Measurements from ENCODE around the gene TBC1D9B.
"Not testable (repeated sequence)": the region's sequence is repeated elsewhere in the genome, so short reads cannot be mapped to it uniquely, and the experiment has no call there.

Gene TBC1D9B

DNA sequence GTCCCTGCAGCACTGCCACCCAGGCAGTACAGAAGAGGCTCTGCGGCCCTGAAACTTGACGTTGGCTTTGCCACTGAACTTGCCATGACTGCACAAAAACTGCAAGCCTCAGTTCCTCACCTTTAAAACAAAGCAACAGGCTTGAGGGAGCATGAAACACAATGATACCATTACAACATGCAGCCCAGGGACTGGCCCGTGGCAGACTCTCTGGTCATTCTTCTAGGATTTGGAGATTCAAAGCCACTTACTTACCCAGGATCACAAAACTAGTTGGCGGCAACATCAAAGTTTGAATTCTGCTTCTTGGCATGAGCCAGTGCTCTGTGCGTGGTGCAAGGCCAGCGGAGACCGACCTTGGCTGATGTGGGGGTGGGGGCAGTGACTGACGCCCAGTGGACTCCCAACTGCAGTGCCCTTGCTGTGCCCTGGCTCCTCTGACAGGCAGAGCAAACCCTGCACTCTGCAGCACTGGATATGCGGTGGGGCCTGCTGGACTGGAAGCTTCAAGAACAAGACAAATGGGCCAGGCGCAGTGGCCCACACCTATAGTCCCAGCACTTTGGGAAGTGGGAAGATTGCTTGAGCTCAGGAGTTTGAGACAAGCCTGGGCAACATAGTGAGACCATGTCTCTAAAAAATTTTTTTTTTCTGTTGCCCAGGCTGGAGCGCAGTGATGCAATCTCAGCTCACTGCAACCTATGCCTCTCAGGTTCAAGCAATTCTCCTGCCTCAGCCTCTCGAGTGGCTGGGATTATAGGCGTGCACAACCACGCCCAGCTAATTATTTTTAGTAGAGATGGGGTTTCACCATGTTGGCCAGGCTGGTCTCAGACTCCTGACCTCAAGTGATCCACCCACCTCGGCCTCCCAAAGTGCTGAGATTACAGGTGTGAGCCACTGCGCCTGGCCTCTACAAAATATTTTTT is 68.1 kb downstream of the TBC1D9B start:
- FAIRE-seq, result no peak
- DNase-seq (ENCODE audit: low spot score), result no peak

DNA sequence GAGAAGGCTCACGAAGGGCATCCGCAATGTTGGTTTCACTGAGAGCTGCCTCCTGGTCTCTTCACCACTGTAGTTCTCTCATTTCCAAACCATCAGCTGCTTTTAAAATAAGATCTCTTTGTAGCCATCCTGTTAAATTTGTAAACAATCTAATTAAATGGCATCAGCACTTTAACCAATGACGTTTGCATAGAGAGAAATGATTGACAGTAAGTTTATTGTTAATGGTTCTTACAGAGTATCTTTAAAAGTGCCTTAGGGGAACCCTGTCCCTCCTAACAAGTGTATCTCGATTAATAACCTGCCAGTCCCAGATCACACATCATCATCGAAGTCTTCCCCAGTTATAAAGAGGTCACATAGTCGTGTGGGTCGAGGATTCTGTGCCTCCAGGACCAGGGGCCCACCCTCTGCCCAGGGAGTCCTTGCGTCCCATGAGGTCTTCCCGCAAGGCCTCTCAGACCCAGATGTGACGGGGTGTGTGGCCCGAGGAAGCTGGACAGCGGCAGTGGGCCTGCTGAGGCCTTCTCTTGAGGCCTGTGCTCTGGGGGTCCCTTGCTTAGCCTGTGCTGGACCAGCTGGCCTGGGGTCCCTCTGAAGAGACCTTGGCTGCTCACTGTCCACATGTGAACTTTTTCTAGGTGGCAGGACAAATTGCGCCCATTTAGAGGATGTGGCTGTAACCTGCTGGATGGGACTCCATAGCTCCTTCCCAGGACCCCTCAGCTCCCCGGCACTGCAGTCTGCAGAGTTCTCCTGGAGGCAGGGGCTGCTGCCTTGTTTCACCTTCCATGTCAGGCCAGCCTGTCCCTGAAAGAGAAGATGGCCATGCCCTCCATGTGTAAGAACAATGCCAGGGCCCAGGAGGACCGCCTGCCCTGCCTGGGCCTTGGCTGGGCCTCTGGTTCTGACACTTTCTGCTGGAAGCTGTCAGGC is 70.4 kb downstream of the TBC1D9B start:
- DNase-seq (ENCODE audit: low spot score) (no peak), FAIRE-seq (no peak)

DNA sequence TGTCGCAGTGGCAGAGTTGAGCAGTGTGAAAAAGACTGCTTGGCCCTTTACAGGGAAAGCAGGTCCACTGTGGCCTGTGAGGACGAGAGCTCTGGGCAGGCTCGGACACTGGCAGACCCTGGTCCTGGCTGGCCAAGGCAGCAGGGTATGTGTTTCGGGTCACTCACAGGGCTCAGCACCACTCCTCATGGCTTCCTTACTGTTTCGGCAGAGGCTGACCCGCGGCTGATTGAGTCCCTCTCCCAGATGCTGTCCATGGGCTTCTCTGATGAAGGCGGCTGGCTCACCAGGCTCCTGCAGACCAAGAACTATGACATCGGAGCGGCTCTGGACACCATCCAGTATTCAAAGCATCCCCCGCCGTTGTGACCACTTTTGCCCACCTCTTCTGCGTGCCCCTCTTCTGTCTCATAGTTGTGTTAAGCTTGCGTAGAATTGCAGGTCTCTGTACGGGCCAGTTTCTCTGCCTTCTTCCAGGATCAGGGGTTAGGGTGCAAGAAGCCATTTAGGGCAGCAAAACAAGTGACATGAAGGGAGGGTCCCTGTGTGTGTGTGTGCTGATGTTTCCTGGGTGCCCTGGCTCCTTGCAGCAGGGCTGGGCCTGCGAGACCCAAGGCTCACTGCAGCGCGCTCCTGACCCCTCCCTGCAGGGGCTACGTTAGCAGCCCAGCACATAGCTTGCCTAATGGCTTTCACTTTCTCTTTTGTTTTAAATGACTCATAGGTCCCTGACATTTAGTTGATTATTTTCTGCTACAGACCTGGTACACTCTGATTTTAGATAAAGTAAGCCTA is 71.3 kb downstream of the TBC1D9B start:
- DNase-seq (ENCODE audit: low spot score) (no peak), FAIRE-seq (no peak)

DNA sequence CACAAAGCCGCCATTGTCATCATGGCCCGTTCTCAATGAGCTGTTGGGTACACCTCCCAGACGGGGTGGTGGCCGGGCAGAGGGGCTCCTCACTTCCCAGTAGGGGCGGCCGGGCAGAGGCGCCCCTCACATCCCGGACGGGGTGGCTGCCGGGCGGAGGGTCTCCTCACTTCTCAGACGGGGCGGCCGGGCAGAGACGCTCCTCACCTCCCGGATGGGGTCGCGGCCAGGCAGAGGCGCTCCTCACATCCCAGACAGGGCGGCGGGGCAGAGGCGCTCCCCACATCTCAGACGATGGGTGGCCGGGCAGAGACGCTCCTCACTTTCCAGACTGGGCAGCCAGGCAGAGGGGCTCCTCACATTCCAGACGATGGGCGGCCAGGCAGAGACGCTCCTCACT is 72.8 kb downstream of the TBC1D9B start:
- not testable (repeated sequence) for DNase-seq (ENCODE audit: low spot score); FAIRE-seq

DNA sequence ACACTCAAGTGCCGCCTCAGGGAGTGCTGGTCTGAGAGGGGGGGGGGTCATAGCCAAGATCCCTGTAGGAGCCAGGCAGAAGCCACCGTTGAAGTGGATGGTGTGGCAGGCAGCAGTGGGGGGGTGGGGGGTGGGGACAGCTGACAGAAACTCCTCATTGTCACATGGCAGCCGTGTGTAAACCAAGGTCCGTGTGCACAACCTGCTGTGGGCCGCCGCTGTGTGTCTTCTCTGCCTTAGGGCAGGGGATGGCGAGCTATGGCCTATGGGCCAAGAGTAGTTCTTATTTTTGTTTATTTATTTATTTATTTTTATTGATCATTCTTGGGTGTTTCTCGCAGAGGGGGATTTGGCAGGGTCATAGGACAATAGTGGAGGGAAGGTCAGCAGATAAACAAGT is 73.6 kb downstream of the TBC1D9B start:
- DNase-seq (ENCODE audit: low spot score), result no peak
- no peak for FAIRE-seq

DNA sequence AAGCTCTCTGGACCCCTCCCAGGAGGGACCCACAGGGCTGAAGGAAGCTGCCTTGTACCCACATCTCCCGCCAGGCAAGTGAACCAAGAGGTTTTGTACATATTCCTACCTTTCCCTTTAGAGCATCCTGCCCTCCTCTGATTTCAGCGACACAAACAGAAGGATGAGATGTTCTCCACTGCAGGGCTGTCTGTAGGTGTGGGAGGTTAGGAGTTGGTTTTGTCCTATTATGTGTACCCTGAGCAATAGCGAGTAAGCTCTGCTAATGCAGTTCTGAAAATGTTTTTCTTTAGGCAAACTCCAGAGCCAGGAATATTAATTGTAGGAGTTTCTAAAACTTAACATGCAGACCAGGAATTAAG is 74.0 kb downstream of the TBC1D9B start:
- no peak for FAIRE-seq

DNA sequence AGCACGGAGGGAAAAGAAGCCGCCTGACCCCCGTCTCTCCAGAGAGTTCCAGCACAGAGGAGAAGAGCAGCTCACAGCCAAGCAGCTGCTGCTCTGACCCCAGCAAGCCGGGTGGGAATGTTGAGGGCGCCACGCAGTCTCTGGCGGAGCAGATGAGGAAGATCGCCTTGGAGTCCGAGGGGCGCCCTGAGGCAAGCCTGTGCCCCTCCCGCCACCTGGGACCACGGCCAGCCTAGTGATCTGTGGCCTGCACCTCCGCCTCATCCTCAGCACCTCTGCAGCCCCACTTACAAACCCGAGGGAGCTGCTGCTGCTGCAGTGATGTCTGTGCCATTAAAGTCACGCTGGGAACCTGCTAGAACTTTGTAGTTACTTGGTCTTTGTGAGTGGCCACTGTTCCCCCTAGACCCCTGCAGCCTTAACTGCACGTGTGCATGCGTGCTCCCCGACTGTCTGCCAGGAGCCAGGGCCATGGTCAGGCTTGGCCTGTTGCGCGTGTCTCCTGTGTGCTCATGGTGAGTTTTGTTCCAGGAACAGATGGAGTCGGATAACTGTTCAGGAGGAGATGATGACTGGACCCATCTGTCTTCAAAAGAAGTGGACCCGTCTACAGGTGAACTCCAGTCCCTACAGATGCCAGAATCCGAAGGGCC is 74.5 kb downstream of the TBC1D9B start:
- DNase-seq (ENCODE audit: low spot score) (no peak), FAIRE-seq (no peak)

More for the DNA sequence above, 74.0 kb downstream of the TBC1D9B start:
- DNase-seq (ENCODE audit: low spot score), result no peak

DNA sequence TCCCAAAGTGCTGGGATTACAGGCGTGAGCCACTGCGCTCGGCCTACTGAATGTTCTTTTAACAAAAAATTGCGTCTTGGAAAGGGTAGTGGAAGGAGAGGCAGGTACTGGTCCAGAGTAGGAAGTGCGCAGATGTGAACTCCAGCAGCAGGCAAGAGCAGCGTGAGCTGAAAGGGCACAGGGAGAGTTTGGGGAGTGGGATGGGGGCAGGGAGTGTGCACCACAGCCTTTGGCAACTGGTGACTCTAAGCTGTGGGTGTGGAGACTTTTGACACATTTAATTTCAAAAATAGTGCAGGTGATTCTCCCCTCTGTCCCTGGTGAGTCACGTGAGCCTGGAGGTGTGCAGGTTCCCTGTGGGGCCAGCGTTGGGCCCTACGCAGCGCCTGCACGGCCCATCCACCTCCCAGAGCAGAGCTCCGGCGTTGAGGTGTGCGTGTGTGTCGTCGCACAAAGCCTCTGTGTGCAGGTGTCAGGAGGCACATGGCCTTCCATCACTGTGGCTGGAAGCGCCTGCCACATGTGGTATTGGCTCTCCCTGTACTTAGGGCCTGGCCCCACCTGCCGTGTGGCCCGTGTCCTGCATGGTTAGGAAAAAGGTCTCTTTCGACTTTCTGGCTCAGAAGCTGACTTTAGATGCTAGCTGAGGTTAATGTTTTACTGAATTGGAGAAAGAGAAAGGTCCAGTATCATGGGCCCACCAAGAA is 75.5 kb downstream of the TBC1D9B start:
- DNase-seq (ENCODE audit: low spot score), result no peak
- FAIRE-seq, result no peak

DNA sequence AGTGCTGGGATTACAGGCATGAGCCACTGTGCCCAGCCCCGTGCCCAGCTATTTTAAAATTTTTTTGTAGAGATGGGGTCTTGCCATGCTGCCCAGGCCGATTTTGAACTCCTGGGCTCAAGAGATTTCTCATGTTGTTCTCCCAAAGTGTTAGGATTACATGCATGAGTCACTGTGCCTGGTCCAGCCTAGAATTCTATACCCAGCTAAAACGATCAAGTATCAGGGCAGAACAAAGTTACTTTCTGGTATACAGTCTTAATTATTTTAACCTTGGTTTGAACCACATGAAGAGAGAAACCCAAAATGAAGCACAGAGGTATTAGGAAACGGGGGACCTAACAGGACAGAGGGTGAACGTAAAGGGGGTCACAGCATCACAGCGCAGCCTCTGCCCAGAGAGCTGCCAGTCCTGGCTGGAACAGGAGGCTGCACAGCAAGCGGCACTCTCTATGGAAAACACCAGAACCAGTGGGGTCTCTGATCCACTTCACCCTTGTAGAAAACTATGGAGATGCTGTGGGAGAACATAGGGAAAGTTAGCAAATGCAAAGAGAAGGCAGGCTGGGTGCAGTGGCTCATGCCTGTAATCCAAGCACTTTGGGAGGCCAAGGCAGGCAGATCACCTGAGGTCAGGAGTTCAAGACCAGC is 76.8 kb downstream of the TBC1D9B start:
- DNase-seq (ENCODE audit: low spot score) (no peak), FAIRE-seq (no peak)

DNA sequence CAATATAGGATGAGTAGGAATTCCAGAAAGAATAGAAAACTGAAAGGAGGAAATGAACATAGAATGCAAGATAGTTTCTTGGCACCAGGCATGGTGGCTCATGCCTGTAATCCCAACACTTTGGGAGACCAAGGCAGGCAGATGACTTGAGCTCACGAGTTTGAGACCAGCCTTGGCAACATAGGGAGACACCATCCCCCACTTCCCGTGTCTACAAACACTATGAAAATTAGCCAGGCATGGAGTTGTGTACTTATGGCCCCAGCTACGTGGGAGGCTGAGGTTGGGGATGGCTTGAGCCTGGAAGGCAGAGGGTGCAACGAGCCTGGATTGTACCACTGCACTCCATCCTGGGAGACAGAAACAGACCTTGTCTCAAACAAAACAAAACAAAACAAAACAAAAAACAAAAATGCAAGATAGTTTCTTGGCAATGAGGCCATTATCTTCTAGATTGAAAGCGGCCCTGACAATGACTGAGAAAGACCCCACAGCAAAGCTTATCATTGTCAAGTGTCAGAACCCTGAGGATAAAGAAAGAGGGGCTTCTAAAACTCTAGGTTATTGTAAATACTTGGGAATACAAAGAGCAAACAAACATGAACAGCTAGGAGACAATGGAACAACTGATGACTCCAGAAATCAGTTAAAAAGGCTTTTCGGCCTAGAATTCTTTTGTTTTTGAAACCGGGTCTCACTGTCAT is 77.8 kb downstream of the TBC1D9B start:
- FAIRE-seq, result no peak
- DNase-seq (ENCODE audit: low spot score), result no peak

DNA sequence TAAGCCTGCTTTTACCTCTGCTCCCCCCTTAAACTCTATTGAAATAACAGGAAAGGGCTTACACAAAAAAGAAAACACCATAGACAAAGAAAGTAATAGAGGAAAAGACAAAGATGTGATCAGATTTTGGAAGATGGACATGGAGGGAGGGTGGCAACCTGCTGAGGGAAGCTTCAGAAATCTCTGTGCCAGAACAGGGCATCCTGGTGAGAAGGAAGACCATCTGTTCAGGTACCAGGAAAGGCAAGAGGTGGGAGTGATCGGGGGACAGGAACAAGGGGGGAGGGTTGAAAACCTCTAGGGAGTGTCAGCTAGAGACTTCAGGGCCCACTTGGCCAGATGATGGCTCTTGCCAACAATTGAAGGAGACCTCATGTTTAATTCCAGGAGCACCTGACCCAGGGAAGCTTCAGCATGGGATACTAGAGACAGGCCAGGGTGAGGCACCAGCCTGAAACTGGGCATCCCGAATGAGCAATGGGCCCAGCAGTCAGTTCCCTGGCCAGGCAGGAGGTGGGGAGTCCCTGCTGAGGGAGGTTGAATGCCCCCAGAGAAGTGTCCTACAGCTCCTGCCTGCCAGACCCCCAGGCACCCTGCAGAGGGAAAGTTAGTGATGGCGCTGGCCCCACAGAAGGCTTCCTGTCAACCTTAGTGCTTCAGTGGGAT is 78.8 kb downstream of the TBC1D9B start:
- no peak for DNase-seq (ENCODE audit: low spot score)

DNA sequence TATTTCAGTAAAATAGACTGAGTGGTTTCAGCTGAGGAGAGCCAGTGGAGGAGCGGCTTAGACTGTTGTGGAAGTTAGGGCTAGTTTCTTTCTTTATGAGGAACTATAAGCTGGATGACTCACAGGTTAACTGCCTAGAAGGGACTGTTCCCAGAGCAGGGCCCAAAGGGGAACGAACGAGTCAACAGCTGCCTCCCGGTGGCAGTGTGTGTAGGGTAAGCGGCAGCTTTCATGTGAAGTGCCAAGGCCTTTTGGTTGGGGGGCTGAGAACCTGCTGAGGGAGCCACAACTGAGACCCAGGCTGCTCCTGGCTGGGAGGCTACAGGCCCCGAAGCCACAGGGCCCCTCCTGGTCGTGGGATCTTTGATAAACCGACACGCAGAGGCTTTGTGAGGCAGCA is 80.0 kb downstream of the TBC1D9B start:
- DNase-seq (ENCODE audit: low spot score), result no peak
- no peak for FAIRE-seq

More for the DNA sequence above, 78.8 kb downstream of the TBC1D9B start:
- FAIRE-seq, result no peak

DNA sequence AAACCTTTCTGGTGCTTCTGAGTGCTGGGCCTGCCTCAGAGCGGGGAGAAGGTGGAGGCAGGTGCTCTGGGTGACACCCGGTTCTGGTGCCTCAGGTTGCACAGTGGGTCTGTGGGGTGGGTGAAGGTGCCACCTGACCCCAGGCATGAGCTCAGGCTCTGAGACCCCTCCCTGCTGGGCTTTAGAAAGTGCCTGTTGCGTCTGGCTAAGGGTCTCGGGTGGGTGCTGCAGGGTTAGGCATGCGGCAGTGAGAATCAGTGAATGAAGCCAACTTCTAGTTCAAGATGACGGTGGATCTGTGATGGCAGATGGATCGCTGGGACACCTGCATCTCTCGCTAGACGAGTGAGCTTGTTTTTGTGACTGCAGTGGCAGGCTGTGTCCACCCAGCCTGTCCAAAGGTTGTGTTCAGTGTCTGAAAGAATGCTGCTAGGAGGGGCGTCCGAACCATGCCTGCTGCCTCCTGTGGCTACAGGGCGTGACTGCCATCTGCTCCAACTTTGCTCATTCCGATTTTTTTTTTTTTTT is 82.0 kb downstream of the TBC1D9B start:
- no peak for FAIRE-seq
- no peak for DNase-seq (ENCODE audit: low spot score)

DNA sequence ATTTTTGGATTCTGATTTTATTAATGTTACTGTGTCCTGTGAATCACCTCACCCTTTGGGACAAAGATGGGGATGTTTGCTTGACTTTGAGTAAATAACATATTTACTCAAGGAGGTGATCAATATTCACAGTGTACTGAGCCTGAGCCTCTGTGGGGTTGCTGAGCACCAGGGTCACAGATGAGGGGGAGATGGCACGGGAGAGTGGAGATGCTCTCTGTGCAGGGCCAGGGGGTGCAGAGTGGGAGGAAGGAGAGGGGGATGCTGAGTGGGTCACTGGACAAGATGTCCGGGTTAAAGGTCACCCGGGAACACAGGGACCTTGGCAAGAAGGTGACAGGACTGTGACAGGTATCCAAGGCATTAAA is 83.0 kb downstream of the TBC1D9B start:
- FAIRE-seq (no peak), DNase-seq (ENCODE audit: low spot score) (no peak)

DNA sequence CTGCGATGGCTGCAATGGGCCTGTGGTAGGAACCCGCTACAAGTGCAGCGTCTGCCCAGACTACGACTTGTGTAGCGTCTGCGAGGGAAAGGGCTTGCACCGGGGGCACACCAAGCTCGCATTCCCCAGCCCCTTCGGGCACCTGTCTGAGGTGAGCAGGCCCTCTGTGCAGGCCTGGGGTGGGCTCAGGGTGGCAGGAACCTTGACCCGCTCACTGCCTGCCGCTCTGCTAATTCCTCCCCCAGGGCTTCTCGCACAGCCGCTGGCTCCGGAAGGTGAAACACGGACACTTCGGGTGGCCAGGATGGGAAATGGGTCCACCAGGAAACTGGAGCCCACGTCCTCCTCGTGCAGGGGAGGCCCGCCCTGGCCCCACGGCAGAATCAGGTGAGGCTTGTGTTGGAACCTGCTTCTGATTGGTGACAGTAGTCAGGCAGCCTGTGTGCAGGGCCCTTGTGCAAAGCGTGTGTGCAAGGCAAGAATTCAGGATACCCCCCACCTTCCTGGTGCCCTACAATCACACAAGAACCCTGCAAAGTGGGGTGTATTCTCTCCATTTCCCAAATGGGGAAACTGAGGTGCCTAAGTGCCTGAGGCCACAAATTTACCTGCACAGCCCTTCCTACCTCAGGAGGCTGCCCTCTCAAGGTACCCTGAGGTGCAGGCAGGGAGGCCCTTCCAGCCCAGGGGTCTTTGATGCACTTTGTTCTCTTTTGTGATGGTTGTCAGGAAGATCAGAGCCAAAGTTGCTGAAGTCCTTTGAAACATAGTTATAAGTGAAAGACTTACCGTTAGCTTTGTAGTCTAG is 83.6 kb downstream of the TBC1D9B start:
- DNase-seq (ENCODE audit: low spot score) (no peak), FAIRE-seq (no peak)

DNA sequence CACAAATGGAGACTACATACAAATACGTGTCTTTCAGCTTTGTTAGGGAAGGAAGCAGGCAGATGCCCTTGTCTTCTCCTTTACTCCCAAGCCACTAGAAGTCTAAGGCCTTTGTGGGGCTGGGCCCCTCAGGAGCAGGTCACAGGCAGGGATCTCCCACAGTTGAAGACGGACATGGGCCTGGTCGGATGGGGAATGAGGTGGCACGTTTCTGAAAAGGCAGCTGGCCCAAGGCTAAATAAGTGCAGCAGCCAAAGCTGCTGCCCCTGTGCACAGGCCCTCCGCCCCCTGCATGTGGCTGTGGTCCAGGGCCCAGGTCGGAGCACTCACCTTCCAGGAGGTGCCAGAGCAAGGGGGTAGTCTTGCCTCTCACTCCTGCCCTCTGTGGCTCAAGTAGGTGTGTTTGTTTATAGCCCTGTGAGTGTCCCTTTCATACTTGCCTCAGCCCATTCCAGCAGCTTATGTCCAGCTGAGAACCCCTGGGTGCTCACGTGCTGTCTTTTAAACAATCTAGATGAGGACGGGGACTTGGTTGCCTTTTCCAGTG is 85.2 kb downstream of the TBC1D9B start:
- DNase-seq (ENCODE audit: low spot score) (no peak), FAIRE-seq (no peak)

DNA sequence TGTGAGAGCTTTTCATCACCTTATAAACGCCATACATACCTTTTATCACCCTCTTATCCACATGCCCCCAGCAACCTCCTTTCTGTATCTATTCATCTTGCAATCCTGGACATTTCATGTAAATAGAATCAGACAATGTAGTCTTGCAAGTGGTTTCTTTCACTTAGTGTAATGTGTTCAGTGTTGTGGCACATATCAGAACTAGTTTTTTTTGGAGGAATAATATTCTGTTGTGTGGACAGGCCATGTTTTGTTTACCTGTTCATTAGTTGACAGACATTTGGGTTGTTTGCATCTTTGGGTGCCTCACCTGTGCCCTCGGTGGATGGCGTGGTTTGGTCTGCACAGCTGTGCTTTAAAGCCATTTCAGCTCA is 85.7 kb downstream of the TBC1D9B start:
- DNase-seq (ENCODE audit: low spot score) (no peak), FAIRE-seq (no peak)
